ENCODE data around the gene WASF3.

DNA sequence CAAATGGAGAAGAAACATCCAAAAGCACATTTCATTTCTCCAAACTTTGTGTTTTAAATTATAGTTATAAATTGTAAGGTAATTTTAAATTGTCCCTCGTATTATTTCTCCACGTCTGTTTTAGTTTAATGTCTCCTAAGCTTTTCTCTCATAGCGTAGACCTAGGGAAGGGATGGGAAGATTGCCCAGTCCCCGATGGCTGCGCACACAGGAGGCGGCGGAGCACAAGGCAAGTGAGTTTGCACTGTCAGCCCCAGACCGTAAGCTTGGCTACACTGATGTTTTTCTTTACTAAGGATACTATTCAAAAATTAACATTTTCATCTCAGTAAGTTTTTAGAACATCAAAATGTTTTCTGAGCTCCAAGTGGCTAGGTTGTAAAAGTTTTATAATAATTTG lies 130.8 kb downstream of the WASF3 start:
- TF ChIP-seq, protein P1, sequence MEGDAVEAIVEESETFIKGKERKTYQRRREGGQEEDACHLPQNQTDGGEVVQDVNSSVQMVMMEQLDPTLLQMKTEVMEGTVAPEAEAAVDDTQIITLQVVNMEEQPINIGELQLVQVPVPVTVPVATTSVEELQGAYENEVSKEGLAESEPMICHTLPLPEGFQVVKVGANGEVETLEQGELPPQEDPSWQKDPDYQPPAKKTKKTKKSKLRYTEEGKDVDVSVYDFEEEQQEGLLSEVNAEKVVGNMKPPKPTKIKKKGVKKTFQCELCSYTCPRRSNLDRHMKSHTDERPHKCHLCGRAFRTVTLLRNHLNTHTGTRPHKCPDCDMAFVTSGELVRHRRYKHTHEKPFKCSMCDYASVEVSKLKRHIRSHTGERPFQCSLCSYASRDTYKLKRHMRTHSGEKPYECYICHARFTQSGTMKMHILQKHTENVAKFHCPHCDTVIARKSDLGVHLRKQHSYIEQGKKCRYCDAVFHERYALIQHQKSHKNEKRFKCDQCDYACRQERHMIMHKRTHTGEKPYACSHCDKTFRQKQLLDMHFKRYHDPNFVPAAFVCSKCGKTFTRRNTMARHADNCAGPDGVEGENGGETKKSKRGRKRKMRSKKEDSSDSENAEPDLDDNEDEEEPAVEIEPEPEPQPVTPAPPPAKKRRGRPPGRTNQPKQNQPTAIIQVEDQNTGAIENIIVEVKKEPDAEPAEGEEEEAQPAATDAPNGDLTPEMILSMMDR (conservative IDR thresholded peaks at IDR 0.05; ENCODE audit: low read depth, low read length): no peak
- TF ChIP-seq EZH2 (IDR thresholded peaks at IDR 0.05; ENCODE audit: borderline replicate concordance, low read depth, low read length, poor library complexity, severe bottlenecking): no peak

Data from A673 (cell line).